HG03045 (cell line): Measurements from ENCODE around the gene ST6GALNAC6.

Experiments
- ATAC-seq: cut with Tn5 transposase; IDR thresholded peaks from one replicate; pipeline ENCODE4 v1.9.1; 2021; ENCODE audit warnings: mild to moderate bottlenecking, moderate library complexity; ENCODE audit not compliant: unreplicated experiment

The ST6GALNAC6 gene

GRCh38 chr9:127934248-127934647, 34.8 kb upstream of the ST6GALNAC6 start:
- no peak for ATAC-seq

GRCh38 chr9:127931092-127931881, 31.9 kb upstream of the ST6GALNAC6 start:
- ATAC-seq = no peak

- peak; percentile 76 for ATAC-seq
Measured at GRCh38 chr9:127930231-127931091, 31.1 kb upstream of the ST6GALNAC6 start, which contains the start of gene PIP5KL1. TSS of gene PIP5KL1 (minus strand) at chr9:127930777. CDS start at chr9:127930752, 25 bp downstream.

- ATAC-seq = no peak
Measured at GRCh38 chr9:127929625-127929979, 30.2 kb upstream of the ST6GALNAC6 start.

- no peak for ATAC-seq
Measured at GRCh38 chr9:127928676-127929624, 29.5 kb upstream of the ST6GALNAC6 start.

GRCh38 chr9:127927988-127928675, 28.7 kb upstream of the ST6GALNAC6 start:
- no peak for ATAC-seq

GRCh38 chr9:127927201-127927987, 28.0 kb upstream of the ST6GALNAC6 start:
- no peak for ATAC-seq

GRCh38 chr9:127926906-127927200, 27.4 kb upstream of the ST6GALNAC6 start:
- ATAC-seq = no peak

GRCh38 chr9:127925959-127926905, 26.8 kb upstream of the ST6GALNAC6 start:
- no peak for ATAC-seq

- no peak for ATAC-seq
Measured at GRCh38 chr9:127924736-127925444, 25.5 kb upstream of the ST6GALNAC6 start.

GRCh38 chr9:127923771-127924170, 24.4 kb upstream of the ST6GALNAC6 start:
- no peak for ATAC-seq

- ATAC-seq = no peak
Measured at GRCh38 chr9:127923046-127923445, 23.6 kb upstream of the ST6GALNAC6 start.

GRCh38 chr9:127921557-127922120, 22.2 kb upstream of the ST6GALNAC6 start:
- no peak for ATAC-seq

- no peak for ATAC-seq
Measured at GRCh38 chr9:127920794-127921193, 21.4 kb upstream of the ST6GALNAC6 start.

GRCh38 chr9:127919253-127919815, 19.9 kb upstream of the ST6GALNAC6 start:
- no peak for ATAC-seq

GRCh38 chr9:127918183-127919107, 19.0 kb upstream of the ST6GALNAC6 start:
- ATAC-seq = no peak
